ENCODE data around the gene NT5DC3. TPM values are rescaled to one million over a fixed set of nuclear protein-coding genes. Genes with fewer than 3 reads are reported as not detected.

Gene NT5DC3
- total and polyA plus RNA-seq, 2 donors (not counting 3 experiments of a cell fraction or from before 2014, with no cell fraction given) = 1.5 to 6.7 TPM

GRCh38 chr12:103855036-103855712 is 14.1 kb upstream of the NT5DC3 start:
- Histone ChIP-seq H3K36me3 (ENCODE audit: control insufficient read depth in 2 of 2, extremely low read depth in 1 of 2, insufficient read depth in 2 of 2, low read length in 2 of 2) (no peaks in the 10 kb centered on the region), H3K4me1 (ENCODE audit: control insufficient read depth, extremely low read depth, insufficient read depth, low read length) (peaks cover 5% of the 10 kb centered on the region), H3K9me3 (replicated peaks; ENCODE audit: control insufficient read depth, insufficient read depth, low read length) (no peaks in the 10 kb centered on the region), H3K9me1 (replicated peaks; ENCODE audit: control insufficient read depth, extremely low read depth, insufficient read depth, low read length) (no peaks in the 10 kb centered on the region), H3K9ac (replicated peaks; ENCODE audit: extremely low read depth, insufficient read depth, low read length) (no peak overlapping the region), H4K20me1 (replicated peaks; ENCODE audit: control insufficient read depth, extremely low read depth, insufficient read depth, low read length) (no peaks in the 10 kb centered on the region), H3K27ac (ENCODE audit: insufficient read depth, low read depth, low read length) (no peak overlapping the region), H3K27me3 (ENCODE audit: control insufficient read depth in 2 of 2, insufficient read depth in 2 of 2, low read length in 2 of 2) (peaks cover 7 to 11% of the 10 kb centered on the region in 2 experiments), H3K79me2 (ENCODE audit: control insufficient read depth, insufficient read depth, low read length) (no peaks in the 10 kb centered on the region), H2AFZ (ENCODE audit: low read depth, low read length) (no peak overlapping the region), H3K4me2 (ENCODE audit: insufficient read depth, low read length) (no peak overlapping the region), H3K4me3 (replicated peaks in 1 of 3; ENCODE audit: insufficient read depth in 1 of 3, low read depth in 1 of 3, low read length in 3 of 3) (no peak overlapping the region)
- no peak for DNase-seq (ENCODE audit: low read depth, low spot score)
- FAIRE-seq = no peak
- TF ChIP-seq POLR2AphosphoS5 (IDR thresholded peaks at IDR 0.05; ENCODE audit: insufficient read depth, low read depth, low read length) (no peak), JUN (IDR thresholded peaks at IDR 0.05; ENCODE audit: borderline replicate concordance, insufficient read depth, insufficient read length, low read depth) (no peak), CTCF (IDR thresholded peaks at IDR 0.05; ENCODE audit: extremely low read depth in 1 of 2, insufficient read depth in 1 of 2, low read depth in 1 of 2, low read length in 2 of 2) (no peak)
- CTCF ChIA-PET = interaction anchor here (1.2 to 1.7 kb wide), 2 partner anchors 12 to 84 kb away, joined by 3 to 4 read pairs; no protein-coding TSS in a partner anchor
- intact Hi-C loops (cut with micrococcal nuclease) = loop anchor here (5.0 kb wide), 1 partner anchor 73 kb away; no protein-coding TSS in a partner anchor
- no TSS peak for BruUV-seq (replicated peaks)
- POLR2A ChIA-PET = no interaction called here
- dilution Hi-C loops (cut with MboI; ENCODE audit: extremely low pct_ligation_motif_present, low sequenced_read_pairs) = no loop called here

- H3K9ac ChIP-seq (replicated peaks; ENCODE audit: extremely low read depth, insufficient read depth, low read length) = no peak overlapping the region
- no peaks in the 10 kb centered on the region for H3K9me1 ChIP-seq (replicated peaks; ENCODE audit: control insufficient read depth, extremely low read depth, insufficient read depth, low read length)
- DNase-seq (ENCODE audit: low read depth, low spot score) (no peak), FAIRE-seq (no peak)
- H3K4me1 ChIP-seq (ENCODE audit: control insufficient read depth, extremely low read depth, insufficient read depth, low read length) = peaks cover 4% of the 10 kb centered on the region
- no peak overlapping the region for H2AFZ ChIP-seq (ENCODE audit: low read depth, low read length)
- no peaks in the 10 kb centered on the region for H3K79me2 ChIP-seq (ENCODE audit: control insufficient read depth, insufficient read depth, low read length)
- no TSS peak for BruUV-seq (replicated peaks)
- ChIA-PET POLR2A (no interaction called here), CTCF (interaction anchor here (1.2 kb wide), 1 partner anchor 11 kb away, joined by 3 read pairs; no protein-coding TSS in a partner anchor)
- no peaks in the 10 kb centered on the region for H4K20me1 ChIP-seq (replicated peaks; ENCODE audit: control insufficient read depth, extremely low read depth, insufficient read depth, low read length)
- H3K27ac ChIP-seq (ENCODE audit: insufficient read depth, low read depth, low read length) = no peak overlapping the region
- no peaks in the 10 kb centered on the region for H3K9me3 ChIP-seq (replicated peaks; ENCODE audit: control insufficient read depth, insufficient read depth, low read length)
- dilution Hi-C loops (cut with MboI; ENCODE audit: extremely low pct_ligation_motif_present, low sequenced_read_pairs) = no loop called here
- no peak overlapping the region for H3K4me3 ChIP-seq (replicated peaks in 1 of 3; ENCODE audit: insufficient read depth in 1 of 3, low read depth in 1 of 3, low read length in 3 of 3)
- H3K36me3 ChIP-seq (ENCODE audit: control insufficient read depth in 2 of 2, extremely low read depth in 1 of 2, insufficient read depth in 2 of 2, low read length in 2 of 2) = no peaks in the 10 kb centered on the region
- intact Hi-C loops (cut with micrococcal nuclease) = no loop called here
- no peak overlapping the region for H3K4me2 ChIP-seq (ENCODE audit: insufficient read depth, low read length)
- H3K27me3 ChIP-seq (ENCODE audit: control insufficient read depth in 2 of 2, insufficient read depth in 2 of 2, low read length in 2 of 2) = peaks cover 10 to 11% of the 10 kb centered on the region in 2 experiments
- no peak for TF ChIP-seq JUN (IDR thresholded peaks at IDR 0.05; ENCODE audit: borderline replicate concordance, insufficient read depth, insufficient read length, low read depth)
These were observed 13.4 kb upstream of the NT5DC3 start for GRCh38 chr12:103854372-103854973.

Measured in endothelial cell of umbilical vein (primary cell).